GM20000 (cell line): ENCODE data around the gene MTA1.

Source experiments
- DNase-seq: peaks from one replicate; pipeline ENCODE4 v3.0.0; 2012; ENCODE audit warnings: low spot score
- CTCF ChIP-seq: IDR thresholded peaks from 2 replicates; pipeline ENCODE4 v1.5.1; 2012; ENCODE audit warnings: mild to moderate bottlenecking, control low read depth; ENCODE audit errors: extremely low read depth, missing control alignments

Gene MTA1

GRCh38 chr14:105411017-105411941, 8.3 kb upstream of the MTA1 start:
- peak; percentile 91 for DNase-seq

GRCh38 chr14:105411985-105412770, 7.4 kb upstream of the MTA1 start:
- no peak for DNase-seq
- TF ChIP-seq CTCF = no peak

More at GRCh38 chr14:105411017-105411941, 8.3 kb upstream of the MTA1 start:
- TF ChIP-seq CTCF = no peak

- no peak for DNase-seq
- no peak for TF ChIP-seq CTCF
These were observed 6.7 kb upstream of the MTA1 start for GRCh38 chr14:105412771-105413543.

DNA sequence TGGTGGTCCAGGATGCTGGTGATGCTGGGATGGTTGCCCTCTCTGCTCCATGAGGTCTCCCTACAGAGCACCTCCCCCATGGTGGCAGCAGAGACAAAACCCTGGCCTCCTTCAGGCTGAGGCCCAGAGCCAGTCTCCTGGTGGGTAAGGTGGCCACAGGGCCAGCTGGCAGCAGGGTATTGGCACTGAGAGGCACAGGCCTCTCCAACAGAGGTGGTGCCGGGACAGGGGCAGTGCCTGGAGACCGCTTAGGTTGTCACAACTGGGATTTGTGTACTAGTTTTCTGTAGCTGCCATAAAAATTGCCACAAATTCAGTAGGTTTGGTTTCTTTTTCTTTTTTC, 6.1 kb upstream of the MTA1 start:
- DNase-seq = no peak
- no peak for TF ChIP-seq CTCF

GRCh38 chr14:105414456-105415371, 4.9 kb upstream of the MTA1 start:
- DNase-seq = peak; percentile 92
- peak; percentile 81 for TF ChIP-seq CTCF

- DNase-seq = no peak
- no peak for TF ChIP-seq CTCF
These were observed 3.9 kb upstream of the MTA1 start for GRCh38 chr14:105415481-105416428.
